Activated CD4-positive, CD25-positive, alpha-beta regulatory T cell treated with anti-CD3 and anti-CD28 coated beads, Interleukin-2, amount 50 U/mL, for 72 hours (primary cell): ENCODE results near the gene FTCD.
"Not testable (repeated sequence)": the region's sequence is repeated elsewhere in the genome, so short reads cannot be mapped to it uniquely, and the experiment has no call there.

Source experiments
- DNase-seq: peaks from one replicate; pipeline ENCODE4 v3.0.0; 2021

The FTCD gene, protein sequence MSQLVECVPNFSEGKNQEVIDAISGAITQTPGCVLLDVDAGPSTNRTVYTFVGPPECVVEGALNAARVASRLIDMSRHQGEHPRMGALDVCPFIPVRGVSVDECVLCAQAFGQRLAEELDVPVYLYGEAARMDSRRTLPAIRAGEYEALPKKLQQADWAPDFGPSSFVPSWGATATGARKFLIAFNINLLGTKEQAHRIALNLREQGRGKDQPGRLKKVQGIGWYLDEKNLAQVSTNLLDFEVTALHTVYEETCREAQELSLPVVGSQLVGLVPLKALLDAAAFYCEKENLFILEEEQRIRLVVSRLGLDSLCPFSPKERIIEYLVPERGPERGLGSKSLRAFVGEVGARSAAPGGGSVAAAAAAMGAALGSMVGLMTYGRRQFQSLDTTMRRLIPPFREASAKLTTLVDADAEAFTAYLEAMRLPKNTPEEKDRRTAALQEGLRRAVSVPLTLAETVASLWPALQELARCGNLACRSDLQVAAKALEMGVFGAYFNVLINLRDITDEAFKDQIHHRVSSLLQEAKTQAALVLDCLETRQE

DNA sequence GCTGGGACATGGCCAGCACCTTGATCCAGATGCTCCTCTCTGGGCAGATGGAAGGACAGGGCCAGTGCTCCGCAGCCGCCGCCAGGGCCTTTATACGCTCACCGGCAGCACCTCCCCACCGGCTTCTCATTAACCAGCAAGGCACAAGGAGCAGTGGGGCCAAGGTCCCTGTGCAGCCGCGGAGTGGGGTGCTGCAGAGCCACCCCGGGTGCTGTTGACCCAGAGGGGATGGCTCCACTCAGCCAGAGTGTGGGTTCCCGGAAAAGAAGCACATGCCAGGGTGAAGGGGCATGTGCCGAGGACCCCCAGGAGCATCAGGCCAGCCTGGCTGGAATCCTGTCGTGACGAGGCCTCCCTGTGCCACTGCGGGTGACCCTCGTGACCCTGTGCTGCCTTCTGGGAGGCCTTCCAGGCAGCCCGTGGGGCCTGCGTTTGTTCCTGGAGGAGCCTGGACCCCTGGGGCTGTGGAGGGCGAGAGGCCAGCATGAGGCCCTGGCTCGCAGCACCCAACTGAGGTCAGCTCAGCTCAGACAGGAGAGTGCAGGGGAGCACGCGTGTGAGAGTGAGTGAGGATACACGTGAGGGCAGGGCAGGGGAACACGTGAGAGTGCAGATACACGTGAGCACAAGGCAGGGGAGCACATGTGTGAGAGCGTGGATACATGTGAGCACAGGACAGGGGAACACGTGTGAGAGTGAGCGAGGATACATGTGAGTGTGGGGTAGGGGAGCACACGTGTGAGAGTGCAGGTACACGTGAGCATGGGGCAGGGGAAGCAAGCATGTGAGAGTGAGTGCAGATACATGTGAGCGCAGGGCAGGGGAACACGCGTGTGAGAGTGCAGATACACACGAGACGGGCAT lies at the start of gene FTCD:
Gene FTCD, minus strand, starts transcription at position 66 of the 864 bp plus-strand sequence. Its CDS starts 56 bp downstream, at position 10.
- no peak for DNase-seq

DNA sequence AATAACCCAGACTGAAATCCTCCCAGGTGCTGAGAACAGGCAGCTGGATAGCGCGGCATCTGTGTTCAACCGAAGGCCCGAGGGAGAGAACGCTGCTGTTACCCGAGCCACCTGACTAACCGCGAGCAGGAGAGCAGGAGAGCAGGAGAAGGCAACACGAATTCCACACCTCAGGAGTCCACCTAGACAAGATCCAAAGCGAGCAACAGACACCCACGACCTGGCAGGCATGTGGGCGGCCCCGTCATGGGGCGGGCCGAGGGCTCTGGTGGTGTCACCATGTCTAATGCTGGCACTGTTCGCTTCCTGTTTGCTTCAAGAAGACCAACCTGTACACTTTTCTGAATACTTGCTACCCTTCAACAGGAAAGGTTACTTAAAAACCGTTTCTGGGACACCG lies 49.8 kb upstream of the FTCD start:
- no peak for DNase-seq

DNA sequence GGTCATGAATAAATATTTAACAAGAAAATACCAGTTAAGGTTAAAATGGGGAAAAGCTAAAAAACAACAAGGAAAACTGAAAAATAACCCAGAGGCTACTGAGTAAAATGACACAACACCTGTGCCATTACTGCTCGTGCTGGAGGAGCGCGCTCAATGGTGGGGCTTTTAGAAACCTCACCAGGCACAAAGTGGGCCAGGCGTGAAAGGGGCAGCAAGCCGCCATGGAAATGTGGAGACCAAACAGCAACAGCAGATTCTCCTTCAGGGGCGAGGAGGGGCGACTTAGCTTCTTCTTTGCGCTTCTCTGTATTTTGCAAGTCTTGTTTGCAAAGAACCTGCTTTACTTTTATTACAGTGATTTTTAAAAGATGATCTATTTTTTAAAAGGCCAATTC lies 47.8 kb upstream of the FTCD start:
- DNase-seq: no peak

DNA sequence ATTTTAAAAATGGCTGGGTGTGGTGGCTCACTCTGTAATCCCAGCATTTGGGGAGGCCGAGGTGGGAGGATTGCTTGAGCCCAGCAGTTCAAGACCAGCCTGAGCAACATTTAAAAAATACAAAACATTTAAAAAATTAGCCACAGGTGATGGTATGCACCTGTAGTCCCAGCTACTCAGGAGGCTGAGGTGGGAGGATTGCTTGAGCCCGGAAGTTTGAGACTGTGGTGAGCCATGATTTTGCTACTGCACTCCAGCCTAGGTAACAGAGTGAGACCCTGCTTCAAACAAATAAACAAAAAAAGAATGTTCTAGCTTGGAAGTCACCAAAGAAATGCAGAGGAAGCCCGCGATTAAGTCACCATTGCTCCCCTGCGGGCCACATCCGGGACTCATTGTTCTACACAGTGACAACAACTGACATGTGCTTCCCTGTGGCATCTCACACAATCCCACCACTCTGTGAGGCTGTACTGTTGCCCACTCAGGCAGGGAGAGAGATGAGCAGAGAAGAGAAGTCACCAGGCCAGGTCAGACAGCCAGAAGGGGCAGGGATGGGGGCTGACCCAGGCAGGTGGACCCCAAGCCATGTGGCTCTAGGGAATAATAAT lies 47.3 kb upstream of the FTCD start:
- DNase-seq: no peak

DNA sequence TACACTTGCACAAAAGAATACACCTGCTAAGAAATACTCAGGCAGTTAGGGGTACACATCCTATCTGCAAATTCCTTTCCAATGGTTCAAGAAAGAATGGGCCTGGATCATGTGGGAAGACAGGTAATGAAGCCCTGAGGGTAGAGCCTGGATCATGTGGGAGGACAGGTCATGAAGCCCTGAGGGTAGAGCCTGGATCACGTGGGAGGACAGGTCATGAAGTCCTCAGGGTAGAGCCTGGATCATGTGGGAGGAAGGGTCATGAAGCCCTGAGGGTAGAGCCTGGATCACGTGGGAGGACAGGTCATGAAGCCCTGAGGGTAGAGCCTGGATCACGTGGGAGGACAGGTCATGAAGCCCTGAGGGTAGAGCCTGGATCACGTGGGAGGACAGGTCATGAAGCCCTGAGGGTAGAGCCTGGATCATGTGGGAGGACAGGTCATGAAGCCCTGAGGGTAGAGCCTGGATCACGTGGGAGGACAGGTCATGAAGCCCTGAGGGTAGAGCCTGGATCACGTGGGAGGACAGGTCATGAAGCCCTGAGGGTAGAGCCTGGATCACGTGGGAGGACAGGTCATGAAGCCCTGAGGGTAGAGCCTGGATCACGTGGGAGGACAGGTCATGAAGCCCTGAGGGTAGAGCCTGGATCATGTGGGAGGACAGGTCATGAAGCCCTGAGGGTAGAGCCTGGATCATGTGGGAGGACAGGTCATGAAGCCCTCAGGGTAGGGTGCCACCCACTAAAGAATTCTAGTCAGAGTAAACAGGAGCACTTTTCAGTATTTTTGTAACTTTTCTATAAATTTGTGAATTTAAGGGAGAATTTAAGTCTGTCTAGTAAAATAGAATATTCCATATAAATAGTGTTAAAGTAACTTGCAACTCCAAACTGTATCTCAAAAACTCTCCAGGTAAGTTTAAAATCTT lies 45.8 kb upstream of the FTCD start:
- DNase-seq: not testable (repeated sequence)

DNA sequence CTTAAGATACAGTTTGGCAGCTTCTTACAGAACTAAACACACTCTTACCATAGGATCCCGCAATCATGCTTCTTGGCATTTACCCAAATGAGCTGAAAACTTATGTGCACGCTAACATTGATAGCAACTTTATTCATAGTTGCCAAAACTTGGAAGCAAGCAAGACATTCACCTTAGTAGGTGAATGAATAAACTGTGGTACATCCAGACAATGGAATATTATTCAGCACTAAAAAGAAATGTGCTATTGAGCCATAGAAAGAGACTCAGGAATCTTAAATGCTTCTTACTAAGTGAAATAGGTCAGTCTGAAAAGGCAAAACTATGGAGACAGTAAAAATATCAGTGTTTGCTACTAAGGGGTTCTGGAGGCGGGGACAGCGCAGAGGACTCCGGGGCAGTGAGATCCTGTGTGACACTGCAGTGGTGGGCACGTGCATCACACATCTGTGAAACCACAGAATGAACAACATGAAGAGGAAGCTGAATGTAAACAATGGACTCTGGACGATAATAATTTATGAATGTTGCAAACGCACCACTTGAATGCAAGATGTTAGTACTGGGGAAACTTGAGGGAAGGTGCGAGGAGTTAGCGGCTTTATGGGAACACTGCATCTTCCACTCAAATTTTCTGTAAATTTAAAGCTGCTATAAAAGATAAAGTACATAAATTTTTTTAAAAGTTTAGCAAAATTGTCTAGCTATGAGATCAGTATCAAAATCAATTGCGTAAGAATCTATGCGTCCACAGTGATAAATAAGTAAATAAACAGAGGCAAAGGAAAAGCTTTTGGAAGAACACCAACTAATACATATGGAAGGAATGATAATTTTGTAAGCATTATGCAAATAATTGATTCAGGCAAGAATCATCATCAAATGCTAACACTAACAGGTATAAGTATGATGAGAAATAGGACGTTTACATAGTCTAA lies 44.3 kb upstream of the FTCD start:
- no peak for DNase-seq

DNA sequence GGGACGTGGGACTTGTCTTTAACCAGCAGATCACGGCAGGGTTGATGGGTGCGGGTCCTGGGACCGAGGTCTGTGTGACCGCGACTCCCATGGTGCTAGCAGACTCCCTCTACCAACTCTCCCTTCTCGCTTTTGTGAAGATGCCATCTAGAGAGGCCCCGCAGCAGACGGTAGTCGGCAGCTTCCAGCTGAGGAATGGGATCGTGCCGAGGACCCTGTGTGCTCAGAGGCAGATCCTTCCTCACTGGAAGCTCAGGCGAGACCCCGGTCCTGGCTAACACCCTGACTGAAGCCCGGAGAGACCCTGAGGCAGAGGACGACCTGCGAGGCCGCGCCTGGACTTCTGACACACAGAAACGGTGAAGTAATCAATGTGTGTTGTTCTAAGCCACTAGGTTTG lies 41.4 kb upstream of the FTCD start:
- DNase-seq: no peak

DNA sequence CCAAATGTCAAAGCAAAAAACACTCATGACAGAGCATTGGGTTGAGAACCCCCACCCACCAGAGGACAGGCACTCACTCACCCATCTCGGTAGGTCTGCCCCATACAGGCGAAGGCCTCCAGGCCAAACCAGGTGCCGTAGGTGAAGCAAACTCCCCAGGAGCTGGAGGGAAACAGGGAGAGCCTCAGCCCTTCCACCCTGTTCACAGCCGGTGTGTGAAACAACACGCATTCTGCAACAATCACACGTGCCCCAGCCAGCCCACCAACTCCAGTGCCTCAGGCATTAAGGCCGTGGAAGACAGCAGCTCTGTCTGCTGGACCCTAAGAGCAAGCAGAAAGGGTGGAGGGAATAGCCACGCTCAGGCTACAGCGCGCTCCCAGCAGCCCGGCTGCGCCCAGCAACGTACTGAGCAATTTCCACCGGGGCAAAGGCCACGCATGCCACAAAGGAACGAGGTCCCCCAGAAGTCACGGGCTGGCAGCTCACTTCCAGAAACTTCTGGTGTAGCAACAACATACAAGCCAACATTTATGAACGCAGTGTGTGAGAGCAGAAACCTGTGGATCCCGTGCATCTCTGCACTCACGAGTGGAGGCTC lies 40.3 kb upstream of the FTCD start:
- no peak for DNase-seq

DNA sequence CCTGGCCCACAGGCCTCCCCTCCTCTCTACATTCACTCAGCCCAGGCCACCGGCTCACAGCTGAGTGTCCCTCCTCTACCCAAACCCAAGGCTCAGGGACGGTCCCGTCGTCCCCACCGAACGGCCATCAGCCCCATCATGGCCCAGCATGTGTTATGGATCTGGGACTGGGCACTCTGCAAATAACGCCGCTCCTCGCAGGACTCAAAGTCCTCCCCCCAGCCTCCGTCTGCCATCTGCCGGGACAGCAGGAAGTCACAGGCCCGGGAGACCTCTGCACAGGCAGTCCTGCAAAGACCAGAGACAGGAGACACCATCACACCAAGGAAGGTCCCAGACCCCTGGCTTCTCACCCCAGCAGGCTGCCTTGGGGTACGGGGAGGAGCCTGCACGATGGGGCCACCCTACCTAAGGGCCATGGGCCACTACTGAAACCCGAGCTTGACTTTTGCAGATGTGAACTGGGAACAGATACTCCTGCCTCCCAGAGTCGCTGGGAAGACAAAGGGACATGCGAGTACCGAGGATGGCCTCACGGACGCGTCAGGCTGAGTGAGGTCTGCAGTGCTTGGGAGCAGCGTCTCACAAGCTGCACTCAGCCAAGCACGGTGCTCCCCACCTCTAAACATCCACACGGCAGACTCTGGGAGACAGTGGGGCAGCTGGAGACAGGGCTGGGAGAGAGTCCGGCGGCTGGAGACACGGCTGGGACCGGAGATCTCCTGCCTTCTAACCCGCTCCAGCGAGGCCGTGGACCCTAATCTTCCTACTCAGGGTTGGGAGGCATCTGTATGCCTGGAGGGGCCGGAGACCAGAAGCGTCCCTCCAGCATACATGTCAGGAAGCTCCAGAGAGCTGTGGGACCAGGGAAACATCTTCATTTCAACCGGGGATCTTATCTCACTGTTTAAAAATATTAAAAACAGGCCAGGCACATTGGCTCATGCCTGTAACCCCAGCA lies 39.3 kb upstream of the FTCD start:
- no peak for DNase-seq

DNA sequence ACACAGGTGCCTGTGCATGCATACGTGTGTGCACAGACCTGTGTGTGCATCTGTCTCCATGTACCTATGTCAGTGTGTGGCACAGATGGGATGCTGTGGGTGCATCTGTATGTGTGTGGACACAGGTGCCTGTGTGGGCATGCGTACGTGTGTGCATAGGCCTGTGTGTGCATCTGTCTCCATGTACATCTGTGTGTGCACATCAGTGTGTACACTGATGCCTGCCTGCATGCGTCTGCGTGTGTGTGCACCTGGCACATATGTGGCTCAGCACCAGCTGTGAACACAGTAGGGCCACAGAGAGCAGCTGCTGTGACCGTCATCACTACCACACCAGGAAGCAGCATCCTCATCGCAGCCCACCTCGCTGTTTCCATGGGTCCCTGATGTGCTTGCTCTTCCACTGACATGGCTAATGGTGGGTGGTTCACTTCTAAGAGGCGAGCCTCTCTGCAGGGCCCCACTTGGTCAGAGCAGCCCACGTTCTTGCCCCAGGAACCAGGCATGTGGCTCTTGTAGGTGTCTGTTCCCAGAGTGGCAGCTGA lies 38.5 kb upstream of the FTCD start:
- DNase-seq: no peak

DNA sequence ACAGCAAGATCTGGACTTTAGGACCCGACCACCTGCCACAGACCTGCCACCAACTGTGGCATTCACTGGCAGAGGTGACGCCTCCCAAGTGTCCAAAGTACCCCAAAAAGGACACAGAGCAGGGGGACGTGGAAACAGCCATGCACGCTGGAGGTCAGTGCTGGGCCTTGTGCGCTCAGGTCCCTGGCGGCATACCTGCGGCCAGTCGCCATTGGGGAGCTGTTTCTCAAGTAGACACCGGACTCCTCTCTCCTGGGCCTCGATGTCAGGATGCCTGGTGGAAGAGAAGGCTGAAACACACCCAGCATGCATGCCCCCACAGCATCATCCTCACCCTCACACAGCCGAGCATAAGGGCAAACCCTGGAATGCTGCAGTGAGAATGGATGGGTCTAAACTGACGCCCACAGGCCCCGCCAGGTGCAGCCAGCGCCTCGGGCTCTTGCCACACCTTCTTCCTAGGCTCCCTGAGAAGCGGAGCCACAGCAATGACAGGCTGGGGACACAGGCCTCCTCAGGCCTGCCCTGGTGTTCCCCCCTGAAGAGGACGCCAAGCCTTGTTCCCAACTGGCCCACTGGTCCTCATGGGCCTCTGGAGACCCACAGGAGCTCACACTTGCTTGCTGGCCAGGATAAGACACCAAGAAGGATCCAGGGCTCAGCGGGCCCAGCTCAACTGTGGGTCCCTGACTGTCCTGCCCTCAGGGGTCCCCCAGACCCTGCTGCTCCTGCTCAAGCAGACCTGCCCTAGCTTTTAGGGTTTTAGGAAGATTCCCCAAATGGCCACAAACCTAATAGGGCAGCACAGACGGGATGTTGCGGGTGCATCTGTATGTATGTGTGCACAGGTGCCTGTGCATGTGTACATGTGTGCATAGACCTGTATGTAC lies 36.6 kb upstream of the FTCD start:
- no peak for DNase-seq

DNA sequence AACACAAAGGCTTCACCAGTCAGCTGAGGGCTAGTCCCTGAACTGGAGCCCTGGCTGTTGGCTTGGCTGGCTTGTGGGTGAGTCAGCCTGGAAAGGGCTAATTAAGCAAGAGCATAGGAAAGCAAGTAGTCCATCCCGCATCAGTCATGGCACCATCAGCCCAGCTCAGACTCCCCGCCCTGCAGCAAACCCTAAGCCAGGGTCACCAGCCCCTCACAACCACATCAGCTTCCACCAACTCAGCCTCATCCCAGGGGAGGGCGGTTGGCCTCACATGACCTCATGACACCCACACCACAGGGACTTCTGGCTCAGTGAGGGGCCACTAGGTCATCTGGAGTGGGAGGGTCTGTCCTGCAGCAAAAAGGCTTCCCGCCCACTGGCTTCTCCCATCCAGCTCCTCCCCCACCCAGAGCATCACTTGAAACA lies 35.9 kb upstream of the FTCD start:
- DNase-seq: no peak

DNA sequence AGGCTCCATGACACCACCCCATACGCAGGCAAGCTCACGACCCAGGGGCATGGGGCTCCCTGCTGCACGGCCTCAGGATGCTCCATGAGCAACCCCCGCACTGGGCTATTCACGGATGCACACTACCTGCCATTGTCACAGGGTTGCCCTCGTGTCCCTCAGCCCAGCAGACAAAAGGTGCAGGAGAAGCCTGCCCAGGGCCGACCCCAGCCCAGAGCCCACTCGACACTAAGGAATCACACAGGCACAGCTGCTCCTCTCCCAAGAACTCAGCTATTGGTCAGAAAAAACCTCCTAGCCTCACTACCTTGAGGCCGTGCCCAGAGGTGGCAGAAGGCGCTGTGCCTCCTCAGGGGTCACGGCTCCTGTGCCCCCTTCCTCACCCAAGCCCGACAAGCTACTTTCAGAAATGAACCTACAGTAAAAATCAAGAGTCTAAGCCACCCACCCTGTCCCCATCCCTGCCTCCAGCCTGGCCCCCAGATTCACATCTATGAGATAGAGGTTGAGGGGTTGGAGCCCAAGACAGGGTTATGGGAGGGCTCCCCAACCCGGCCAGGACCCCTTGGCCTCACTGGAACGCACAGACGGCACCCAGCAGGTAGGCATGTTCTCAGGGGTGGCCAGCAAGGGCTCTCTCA lies 35.2 kb upstream of the FTCD start:
- no peak for DNase-seq

DNA sequence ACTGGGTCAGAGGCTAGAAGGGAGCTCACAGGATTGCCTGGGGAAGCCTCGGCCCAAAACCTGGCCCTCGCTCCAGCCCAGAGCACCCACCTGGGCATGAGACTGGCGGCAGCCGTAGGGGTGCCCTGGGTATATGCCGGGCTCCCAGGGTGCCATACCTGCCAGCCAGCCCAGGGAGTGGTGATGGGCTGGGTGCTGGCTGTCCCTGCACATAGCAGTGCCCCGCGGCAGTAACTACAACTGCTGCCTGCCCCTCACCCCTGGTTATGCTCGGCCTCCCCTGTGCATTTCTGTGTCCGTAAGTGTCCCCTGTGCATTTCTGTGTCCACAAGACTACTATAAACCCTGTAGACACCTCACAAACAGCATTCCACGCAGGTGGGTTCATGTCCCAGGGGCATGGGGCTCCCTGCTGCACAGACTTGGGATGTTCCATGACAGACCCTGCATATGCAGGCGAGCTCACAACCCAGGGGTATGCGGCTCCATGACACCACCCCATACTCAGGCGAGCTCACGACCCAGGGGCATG lies 34.6 kb upstream of the FTCD start:
- DNase-seq: no peak

DNA sequence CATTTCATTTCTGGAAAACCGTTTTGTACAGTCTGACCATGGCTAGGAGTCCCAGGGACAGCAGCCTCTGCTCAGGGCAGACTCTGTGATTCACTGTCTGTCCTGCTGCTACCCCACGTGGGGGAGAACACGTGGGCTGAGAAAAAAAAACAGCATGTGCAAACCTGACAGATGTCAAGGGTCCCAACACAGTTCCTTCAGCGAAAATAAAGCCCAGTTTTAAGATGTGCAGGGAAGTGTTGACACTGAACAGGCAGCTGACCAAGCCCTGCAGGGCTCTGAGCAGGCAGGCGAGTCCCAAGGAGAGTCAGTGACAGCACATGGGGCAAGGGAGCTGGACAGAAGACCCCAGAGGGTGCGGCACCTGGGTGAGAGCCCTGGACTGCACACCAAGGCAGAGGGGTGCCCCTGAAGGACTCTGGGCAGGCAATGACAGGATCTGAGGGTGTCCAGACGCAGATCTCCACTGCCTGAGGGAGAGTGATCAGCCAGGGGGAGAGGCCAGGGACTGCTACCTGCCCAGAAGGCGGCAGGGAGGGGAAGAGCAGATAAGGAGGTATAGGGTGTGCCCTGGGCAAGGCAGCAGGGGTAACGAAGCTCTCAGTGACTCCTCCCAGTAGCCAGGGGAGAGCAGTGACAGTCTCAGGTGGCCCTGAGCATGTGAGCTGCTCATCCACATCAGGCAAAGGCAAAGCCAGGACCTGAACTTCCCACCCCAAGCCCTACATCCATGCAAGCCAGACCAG lies 34.0 kb upstream of the FTCD start:
- no peak for DNase-seq
